GM18861 (cell line): ENCODE data around the gene LCORL.
"Not testable (repeated sequence)": the region's sequence is repeated elsewhere in the genome, so short reads cannot be mapped to it uniquely, and the experiment has no call there.

ENCODE experiments used
- ATAC-seq: cut with Tn5 transposase; IDR thresholded peaks from one replicate; pipeline ENCODE4 v1.9.1; 2021; ENCODE audit not compliant: unreplicated experiment

The LCORL gene

GRCh38 chr4:18021720-18022571, at the start of gene LCORL:
LCORL (minus strand) TSS chr4:18021755; CDS start chr4:18021751, 4 bp downstream.
- ATAC-seq: peak; percentile 74

GRCh38 chr4:18069810-18070209, 48.3 kb upstream of the LCORL start:
- no peak for ATAC-seq

GRCh38 chr4:18067031-18067430, 45.5 kb upstream of the LCORL start:
- ATAC-seq: no peak

GRCh38 chr4:18063079-18063478, 41.5 kb upstream of the LCORL start:
- no peak for ATAC-seq

- peak; percentile 78 for ATAC-seq
These were observed 36.4 kb upstream of the LCORL start for GRCh38 chr4:18057821-18058533.

- ATAC-seq: no peak
These were observed 34.5 kb upstream of the LCORL start for GRCh38 chr4:18056030-18056429.

- ATAC-seq: no peak
These were observed 30.6 kb upstream of the LCORL start for GRCh38 chr4:18052158-18052557.

GRCh38 chr4:18051281-18051680, 29.7 kb upstream of the LCORL start:
- ATAC-seq: no peak

GRCh38 chr4:18050448-18050847, 28.9 kb upstream of the LCORL start:
- no peak for ATAC-seq

- ATAC-seq: no peak
These were observed 27.9 kb upstream of the LCORL start for GRCh38 chr4:18049446-18049845.

GRCh38 chr4:18042754-18043153, 21.2 kb upstream of the LCORL start:
- no peak for ATAC-seq

- ATAC-seq: no peak
These were observed 20.5 kb upstream of the LCORL start for GRCh38 chr4:18042012-18042411.

- no peak for ATAC-seq
These were observed 19.6 kb upstream of the LCORL start for GRCh38 chr4:18041114-18041513.

GRCh38 chr4:18039113-18039512, 17.6 kb upstream of the LCORL start:
- peak; percentile 80 for ATAC-seq

GRCh38 chr4:18036369-18036768, 14.8 kb upstream of the LCORL start:
- not testable (repeated sequence) for ATAC-seq

- no peak for ATAC-seq
These were observed 12.5 kb upstream of the LCORL start for GRCh38 chr4:18034099-18034498.

GRCh38 chr4:18033111-18034085, 11.8 kb upstream of the LCORL start:
- ATAC-seq: no peak

- no peak for ATAC-seq
These were observed 3.7 kb upstream of the LCORL start for GRCh38 chr4:18025288-18025687.

- no peak for ATAC-seq
These were observed 1.1 kb upstream of the LCORL start for GRCh38 chr4:18022572-18023050.

GRCh38 chr4:18021470-18021719, 160 bp downstream of the LCORL start:
- ATAC-seq: peak; percentile 5
